HG03354 (cell line): ENCODE measurements around the gene CDC5L.

ENCODE experiments used
- ATAC-seq: cut with Tn5 transposase; IDR thresholded peaks from one replicate; pipeline ENCODE4 v1.9.1; 2021; ENCODE audit warnings: mild to moderate bottlenecking; ENCODE audit not compliant: unreplicated experiment, poor library complexity, severe bottlenecking

Gene CDC5L

DNA sequence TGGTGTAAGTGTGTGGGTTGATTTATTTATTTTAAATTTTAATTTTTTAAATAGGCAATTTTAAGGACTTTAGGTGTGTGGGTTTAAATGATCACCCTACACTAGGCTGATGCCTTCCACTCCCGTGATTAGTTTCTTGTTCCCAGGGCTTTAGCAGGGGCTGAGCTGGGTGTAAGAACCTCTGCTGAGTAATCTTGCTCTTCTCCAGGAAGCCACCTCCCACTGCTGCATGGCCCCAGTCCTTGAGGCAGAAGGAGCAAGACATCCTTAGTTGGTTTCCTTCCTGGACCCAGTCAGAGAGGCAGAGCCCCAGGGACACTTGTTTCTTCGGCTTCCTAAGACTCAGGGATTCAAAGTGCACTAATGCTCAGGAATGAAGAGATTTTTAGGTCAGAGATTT is 19.8 kb upstream of the CDC5L start:
- no peak for ATAC-seq

DNA sequence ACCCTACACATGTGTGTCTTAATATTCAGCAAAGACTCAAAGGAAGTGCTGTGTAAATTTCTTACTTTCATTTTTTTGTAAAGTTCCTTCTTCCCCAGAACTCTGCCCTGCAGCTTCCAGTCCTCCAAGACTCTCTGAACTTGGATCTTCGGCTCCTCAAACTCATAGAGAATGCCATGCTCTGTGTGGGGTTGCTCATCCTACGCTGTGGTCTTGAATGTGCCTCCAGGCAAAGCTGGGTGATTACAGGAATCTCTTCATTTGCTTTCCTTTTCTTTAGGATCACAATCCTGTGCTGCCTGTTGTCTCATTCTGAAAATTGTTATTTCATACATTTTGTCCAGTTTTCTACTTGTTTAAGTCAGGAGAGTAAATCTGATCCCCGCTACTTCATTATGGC is 14.5 kb upstream of the CDC5L start:
- ATAC-seq = no peak

DNA sequence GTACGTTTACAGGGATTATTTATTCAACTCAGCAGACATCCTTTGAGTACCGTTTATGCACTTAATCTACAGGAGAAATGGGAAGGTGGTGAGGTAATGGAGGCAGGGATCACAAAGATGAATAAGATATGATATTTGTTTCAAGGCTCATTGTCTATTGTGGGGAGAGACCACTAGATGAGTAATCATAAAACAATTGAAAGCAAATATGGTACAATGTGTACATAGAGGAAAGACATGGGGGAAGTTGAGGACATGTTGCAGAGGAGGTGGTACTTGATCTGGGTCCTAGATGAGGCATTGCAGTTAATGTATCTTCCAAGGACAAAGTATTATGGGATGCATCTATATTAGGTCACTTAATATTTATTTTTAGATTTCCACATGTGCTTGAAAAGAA is 13.7 kb upstream of the CDC5L start:
- no peak for ATAC-seq

DNA sequence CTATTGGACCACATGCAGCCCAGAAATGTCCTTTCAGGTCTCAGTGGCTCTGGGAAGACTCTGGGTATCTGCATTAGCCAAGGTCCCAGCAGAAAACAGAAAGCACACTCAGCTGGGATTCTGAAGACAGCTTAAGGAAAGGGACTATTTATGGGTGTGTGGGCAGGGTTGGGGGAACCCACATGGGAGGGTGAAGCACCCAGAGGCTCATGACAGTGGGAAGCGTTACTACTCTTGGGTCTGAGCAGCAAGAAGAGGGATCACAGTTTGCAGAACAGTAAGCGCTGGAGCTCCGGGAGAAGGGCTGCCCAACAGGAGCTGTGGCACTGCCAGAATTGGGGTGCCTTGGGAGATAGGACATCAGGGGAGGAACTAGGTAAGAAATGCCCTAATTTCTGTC is 12.4 kb upstream of the CDC5L start:
- ATAC-seq = no peak

DNA sequence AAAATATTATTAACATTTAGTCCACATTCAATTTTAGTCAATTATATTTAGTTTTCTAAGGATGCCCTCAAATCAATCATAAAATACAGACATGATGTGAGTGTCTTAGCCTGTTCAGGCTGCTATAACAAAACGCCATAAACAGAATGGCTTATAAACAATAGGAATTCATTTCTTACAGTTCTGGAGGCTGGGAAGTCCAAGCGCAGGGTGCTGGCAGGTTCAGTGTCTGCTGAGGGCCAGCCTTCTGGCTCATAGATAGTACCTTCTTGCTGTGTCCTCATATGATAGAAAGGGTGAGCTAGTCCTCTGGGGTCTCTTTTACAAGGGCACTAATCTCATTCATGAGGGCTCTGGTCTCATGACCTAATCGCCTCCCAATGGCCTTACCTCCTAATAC is 10.0 kb upstream of the CDC5L start:
- no peak for ATAC-seq

DNA sequence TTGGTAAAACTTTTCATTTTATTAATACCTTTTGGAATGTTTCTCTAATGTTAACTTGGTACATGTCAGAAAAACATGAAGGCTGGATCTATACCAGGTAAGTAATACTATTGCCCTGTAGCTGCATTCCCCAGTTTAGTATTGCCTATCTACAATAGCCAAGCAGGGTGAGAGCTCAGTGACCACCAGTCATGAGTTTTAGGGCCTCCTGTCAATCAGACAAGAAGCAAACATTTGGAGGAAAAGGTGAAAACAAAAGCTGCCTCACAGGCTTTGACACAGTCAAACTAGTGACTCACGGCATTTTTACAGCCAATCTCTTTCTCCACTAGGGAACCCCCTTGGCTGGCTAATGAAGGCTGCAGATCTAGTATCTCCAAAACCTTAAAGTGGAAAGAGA is 9.5 kb upstream of the CDC5L start:
- no peak for ATAC-seq

DNA sequence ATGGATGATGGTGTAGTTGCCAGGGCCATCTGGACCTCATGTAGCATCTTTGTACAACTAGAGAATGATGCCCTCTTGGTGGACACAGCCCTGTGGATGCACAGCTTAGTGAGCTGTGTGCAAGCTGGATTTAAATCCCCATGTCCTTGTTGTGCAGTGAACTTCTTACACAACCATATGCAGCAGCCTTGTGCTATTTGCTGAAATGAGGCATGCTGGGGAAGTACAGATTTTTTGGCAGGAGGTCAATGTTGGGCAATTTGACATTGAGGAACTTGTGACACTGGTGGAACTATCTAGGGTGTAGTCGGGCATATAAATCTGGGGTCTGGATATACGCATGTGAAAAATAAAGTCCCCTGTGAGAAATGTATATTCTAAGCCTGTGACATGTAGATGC is 5.8 kb upstream of the CDC5L start:
- no peak for ATAC-seq

DNA sequence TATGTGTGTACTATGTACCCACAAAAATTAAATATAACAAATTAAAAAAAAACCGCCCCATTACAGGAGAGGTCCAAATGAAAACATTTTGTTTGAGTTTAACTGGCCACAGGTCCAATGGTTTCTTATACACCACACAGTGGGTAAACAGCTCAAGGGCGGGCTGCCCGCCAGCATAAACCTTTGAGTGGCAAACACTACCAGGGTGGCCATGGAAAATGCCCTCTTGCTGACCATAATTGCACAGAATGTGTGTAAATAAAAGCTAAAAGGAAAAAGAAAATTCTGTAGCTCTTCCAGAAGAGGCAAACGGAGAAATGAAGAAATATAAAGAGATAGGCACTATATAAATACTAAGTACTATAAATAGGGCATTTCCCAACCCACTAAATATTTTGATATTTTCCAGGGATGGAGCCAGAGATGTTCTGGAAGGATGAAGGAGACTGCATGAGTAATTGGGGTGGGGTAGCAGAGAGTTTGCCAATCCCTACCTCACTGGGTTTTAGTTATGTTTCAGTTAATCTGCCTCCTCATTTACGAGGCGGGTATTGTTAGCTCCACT is 1.1 kb upstream of the CDC5L start:
- ATAC-seq = no peak

DNA sequence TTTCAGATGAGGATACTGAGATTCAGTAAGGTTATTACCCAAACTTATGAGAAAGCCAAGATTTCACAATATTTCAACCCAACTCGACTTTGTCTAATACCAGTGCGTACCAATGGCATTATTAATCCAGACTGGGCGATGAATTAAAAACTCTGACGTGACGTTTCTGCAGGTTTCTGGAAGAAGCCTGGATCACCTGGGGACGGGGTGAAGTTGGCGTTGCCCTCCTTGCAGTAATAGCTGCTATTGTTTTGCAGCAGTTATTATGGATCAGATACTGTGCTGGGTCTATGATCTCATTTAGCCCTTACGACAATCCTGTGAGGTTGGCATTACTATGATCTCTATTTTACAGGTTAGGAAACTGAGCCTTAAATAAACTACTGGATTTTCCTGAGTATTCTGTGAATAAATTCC is 569 bp upstream of the CDC5L start:
- ATAC-seq = peak; percentile 16

DNA sequence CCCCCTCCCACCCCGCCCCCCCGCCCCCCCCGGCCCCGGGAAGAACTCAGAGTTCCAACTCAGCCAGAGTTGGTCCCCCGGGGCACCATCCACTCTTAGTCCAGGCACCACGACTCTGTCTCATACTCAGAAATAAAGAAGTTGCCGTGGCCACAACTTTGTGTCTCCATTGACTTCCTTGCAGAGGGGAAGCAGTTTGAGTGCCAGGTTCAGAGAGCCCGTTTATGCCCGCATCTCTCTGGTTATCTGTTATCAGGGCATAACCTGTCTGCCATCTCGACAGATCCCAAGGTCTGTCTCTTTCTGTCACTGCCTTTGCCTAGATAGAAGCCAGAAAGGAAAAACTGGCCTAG is 605 bp downstream of the CDC5L start:
- peak; percentile 3 for ATAC-seq

DNA sequence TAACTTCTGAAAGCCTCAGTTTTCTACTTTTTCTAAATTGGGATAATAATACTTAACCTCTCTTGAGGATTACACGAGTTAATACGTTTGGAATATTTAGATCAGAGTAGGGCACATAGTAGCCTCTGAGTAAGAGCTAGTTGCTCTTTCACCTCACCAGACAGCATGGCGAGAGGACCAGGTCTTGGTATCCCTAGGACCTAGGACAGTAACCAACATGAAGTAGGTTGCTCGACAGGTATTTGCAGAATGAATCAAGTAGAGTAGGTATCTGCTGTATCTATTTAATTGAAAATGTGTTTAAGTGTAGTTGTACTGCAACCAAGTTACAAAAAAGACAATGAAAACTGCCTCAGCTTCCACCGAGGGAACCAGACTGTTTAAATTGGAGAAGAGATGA is 1.4 kb downstream of the CDC5L start:
- ATAC-seq = no peak

DNA sequence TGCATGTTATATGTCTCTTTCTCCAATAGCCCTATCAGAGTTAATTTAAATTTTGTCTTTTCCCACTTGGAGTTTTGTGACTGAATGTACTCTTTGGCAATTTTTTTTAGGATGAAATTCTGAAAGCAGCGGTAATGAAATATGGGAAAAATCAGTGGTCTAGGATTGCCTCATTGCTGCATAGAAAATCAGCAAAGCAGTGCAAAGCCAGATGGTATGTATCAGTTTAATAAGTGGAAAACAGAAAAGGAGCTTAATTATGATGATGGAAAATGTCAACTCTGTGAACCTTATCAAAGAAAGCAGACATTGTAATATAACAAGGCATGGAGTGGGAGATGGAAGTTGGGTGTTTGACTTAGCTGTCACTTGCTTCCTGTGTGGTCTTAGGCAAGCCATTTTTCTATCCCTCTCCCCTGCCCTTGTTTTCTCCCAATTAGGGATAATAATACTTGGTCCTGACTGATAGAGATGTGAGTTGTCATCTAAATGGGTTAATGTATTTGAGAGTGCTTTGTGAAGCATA is 2.7 kb downstream of the CDC5L start:
- ATAC-seq = no peak

DNA sequence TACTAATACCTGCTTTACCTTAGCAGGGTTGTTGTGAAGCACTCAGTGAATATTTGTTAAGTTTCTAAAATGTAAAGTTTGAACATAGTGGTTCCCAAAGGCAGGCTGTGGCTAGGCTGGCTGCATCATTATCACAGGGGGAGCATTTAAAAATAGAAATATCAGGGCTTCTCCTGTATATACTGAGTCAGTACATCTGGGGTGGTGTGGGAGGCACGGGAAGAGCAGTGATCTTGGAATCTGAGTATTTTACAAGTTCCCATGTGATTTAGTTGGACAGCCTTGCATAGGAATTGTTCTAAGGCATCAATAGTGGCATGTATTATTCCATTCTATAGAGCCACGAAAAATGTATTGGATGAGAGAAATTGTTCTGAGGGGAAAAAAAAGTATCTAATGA is 8.0 kb downstream of the CDC5L start:
- no peak for ATAC-seq

DNA sequence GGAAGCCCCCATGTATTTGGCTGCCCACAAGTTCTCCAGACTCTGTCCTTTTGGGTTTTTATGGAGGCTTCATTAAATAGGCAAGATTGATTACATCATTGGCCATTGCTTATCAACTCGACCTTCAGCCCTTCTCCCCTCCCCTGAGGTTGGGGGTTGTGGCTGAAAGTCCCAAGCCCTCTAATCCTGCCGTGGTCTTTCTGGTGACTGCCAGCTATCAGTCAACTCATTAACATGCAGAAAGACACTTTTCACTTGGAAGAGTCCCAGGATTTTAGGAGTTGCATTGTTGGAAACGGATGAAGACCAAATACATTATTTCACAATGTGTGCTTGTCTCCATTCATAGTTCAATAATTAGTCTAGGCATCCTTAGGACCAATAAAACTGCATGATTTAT is 9.5 kb downstream of the CDC5L start:
- no peak for ATAC-seq

DNA sequence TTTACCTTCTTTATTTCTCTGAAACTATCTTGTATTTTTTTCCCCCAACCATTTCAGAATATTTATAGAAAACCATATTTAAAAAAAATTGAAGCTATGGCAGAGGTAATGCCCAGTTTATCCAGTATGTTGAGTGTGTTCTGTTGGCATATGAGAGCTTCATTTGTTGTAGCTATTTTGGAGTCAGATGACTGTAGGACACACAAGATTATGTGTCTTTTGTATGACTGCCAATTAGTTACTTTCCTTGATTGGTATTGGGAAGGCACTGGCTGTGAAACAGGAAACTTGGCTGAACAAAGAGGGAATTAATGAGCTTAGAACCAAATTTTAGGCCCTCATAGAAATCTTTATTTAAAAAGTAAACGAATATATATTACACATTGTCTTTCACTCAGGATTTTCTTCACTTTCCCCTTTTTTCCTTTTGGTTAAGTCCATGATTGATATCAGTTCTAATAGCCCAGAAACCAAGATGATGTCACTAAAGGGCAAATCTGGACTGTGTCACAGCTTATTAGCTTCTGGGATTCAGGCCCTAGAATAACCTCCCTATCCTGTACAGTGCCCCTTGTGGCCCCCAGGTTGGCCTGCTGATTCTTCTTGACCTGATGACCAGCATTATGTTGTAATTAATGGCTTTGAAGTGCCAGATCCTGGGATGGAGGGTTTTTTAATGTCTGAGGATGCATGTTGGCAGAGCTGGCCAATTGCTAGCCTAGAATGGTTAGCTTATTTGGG is 10.1 kb downstream of the CDC5L start:
- ATAC-seq = no peak

DNA sequence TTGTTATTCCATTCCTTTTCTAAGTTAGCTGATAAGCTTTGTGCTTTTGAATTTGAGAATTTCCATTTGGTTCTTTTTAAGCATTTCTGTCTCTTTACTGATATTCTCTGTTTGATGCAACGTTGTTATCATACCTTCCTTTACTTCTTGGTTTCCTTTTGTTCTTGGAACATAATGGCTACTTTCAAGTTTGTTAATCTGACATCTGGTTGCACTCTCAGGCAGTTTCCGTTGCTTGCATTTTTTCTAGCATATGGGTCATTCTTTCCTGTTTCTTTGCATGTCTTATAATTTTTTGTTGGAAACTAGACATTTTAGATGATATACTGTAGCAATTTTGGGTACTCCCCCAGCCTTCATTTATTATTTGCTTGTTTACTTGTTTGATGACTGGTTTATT is 12.5 kb downstream of the CDC5L start:
- no peak for ATAC-seq

DNA sequence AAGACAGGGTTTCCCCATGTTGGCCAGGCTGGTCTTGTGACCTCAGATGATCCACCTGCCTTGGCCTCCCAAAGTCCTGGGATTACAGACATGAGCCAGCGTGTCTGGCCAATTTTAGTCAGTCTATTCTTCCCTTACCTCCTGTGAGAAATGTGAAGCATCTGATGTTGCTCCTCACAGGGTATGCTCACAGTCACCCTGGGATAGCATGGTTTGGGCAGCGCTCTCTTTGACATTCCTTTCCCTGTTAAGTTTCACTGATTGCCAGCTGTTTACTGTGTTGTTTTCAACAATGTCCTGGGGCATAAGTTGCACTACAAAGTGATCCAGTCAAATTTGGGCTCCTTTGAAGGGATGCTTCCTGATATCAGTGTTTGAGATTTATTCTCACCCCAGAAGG is 13.1 kb downstream of the CDC5L start:
- no peak for ATAC-seq

DNA sequence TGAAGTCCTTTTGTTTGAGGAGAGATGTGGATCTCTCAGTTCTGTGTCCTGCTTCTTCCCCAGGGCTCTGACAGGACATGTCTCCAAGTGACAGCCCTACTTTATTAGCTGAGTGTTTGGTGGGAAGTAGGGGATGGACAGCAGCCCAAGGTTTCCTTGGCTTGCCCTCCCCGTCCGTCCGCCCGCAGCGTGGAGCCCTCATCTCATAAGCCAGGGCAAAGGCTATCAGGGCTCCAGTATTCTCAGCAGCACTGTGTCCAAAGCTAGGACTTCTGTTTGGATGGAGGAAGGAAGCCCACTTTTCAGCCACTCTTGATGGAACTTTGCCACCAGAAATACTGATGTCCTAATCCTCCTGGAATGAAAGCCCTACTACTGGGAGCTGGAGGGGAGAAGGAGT is 13.6 kb downstream of the CDC5L start:
- ATAC-seq = no peak

DNA sequence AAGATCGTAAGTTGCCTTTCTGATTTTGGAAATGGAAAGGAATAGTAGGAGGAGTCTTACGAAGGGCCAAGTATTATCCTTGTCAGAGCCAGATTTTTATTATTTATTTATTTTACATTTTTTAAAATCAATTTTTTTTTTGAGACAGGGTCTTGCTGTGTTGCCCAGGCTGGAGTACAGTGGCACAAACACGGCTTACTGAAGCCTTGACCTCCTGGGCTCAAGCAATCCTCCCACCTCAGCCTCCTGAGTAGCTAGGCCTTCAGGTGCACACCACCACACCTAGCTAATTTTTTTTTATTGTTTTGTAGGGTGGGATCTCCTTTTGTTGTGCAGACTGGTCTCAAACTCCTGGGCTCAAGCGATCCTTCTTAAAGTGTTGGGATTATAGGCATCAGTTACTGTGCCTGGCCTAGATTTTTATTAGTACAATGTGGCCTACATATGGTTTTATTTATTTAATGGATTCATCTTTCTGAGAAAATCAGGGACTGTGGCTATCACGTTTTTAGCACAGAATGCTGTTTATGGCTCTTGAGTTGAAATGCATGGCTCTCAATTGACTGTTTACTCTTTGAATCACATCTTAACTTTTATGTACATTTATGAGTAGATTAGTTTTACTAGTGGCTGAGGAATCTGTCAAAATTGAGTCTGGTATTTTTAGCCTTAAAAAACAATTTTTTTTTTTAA is 16.7 kb downstream of the CDC5L start:
- ATAC-seq = no peak

DNA sequence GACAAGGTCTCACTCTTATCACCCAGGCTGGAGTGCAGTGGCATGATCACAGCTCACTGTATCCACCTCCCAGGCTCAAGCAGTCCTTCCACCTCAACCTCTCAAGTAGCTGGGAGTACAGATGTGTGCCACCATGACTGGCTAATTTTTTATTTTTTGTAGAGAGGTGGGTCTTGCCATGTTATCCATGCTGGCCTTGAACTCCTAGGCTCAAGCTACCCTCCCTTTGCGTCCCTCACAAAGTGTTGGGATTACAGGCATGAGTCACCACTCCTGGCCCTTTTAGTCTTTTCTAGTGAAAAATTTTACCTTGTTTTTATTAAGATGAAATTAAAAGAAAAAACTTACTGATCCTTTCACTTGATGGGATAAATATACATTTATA is 17.2 kb downstream of the CDC5L start:
- no peak for ATAC-seq

DNA sequence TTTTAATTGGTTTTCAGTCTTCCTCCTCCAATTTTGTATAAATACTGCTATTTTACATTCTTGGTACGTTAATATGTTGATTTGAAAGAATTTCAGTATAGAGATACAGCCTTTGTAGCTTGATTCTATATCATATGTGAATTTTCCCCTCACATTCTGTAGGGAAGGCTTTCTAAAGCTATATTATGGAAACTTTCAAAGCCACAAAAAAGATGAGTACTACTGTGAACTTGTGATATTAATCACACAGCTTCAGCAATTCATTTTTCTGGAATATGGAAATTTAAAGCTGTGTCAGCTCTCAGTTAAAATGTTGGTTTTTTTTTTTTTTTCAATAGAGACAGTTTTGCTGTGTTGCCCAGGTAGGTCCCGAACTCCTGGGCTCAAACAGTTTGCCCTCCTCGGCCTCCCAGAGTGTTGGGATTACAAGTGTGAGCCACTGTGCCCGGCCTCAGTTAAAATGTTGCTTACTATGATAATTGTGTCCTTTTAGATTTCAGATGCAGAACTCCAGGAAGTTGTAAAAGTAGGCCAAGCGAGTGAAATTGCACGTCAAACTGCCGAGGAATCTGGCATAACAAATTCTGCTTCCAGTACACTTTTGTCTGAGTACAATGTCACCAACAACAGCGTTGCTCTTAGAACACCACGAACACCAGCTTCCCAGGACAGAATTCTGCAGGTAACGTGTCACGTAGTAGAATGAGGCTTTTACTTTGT is 20.6 kb downstream of the CDC5L start:
- ATAC-seq = no peak
